ENCODE measurements around the gene RAB38.

Gene RAB38

DNA sequence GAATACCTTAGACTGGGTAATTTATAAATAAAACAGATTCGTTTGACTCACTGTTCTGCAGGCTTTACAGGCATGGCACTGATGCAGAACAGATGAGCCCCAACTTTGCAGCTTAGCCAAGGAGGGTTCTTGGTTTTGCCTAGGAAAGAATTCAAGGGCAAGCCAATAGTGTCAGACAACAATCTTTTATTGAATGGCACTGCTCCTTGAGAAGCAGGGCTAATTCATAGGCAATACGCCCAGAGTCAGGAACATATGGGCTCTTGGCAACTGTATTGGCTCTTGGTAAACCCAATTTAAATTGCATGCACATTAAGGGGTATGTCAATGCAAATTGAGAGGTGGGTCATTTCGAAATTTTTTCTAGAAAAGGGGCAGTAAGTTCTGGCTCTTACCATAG lies 87.9 kb downstream of the RAB38 start:
- TF ChIP-seq, protein P1, sequence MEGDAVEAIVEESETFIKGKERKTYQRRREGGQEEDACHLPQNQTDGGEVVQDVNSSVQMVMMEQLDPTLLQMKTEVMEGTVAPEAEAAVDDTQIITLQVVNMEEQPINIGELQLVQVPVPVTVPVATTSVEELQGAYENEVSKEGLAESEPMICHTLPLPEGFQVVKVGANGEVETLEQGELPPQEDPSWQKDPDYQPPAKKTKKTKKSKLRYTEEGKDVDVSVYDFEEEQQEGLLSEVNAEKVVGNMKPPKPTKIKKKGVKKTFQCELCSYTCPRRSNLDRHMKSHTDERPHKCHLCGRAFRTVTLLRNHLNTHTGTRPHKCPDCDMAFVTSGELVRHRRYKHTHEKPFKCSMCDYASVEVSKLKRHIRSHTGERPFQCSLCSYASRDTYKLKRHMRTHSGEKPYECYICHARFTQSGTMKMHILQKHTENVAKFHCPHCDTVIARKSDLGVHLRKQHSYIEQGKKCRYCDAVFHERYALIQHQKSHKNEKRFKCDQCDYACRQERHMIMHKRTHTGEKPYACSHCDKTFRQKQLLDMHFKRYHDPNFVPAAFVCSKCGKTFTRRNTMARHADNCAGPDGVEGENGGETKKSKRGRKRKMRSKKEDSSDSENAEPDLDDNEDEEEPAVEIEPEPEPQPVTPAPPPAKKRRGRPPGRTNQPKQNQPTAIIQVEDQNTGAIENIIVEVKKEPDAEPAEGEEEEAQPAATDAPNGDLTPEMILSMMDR (IDR thresholded peaks at IDR 0.05): no peak
- TF ChIP-seq ZFX (IDR thresholded peaks at IDR 0.05; ENCODE audit: borderline replicate concordance): no peak
- H3K27ac ChIP-seq: no peak overlapping the region

DNA sequence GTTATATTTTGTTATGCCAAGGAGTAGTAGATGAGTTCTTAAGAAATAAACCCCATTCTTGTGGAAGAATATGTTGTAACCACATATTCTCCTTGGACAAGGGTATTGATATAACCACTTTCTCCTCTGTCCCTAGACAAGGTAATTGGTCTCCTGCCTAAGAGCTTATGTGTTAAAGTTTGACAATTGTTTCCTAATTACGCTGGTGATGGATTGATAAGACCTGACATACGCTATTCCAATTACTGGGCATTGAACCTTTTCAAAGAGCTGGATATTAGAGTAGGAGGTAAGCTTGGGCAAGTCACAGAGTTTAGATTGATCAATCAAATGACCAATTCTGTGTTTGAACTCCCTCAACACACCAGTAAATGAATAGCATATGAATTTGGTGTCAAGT lies 88.9 kb downstream of the RAB38 start:
- TF ChIP-seq ZFX (IDR thresholded peaks at IDR 0.05; ENCODE audit: borderline replicate concordance): no peak
- TF ChIP-seq, protein P1 (IDR thresholded peaks at IDR 0.05): no peak
- H3K27ac ChIP-seq: no peak overlapping the region

DNA sequence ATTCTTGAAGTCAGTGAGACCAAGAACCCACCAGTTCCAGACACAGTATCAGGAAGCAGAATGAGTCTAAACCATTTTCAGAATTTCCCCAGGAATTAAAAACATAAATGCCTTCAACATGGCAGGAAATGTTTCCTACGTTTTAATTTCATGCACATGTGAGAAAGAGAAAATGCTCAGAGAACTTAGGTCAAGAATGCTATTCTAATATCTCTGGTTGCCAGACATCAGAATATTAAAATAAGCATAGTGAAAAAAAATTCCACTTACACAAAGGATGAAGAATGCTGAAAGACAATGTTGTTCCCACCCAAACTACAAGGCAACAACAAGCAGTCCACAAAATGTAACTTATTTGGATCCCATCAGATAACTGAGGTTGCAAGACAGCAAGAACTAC lies 104.8 kb downstream of the RAB38 start:
- H3K27ac ChIP-seq: no peak overlapping the region
- no peak for TF ChIP-seq ZFX (IDR thresholded peaks at IDR 0.05; ENCODE audit: borderline replicate concordance)
- TF ChIP-seq, protein P1 (IDR thresholded peaks at IDR 0.05): no peak

DNA sequence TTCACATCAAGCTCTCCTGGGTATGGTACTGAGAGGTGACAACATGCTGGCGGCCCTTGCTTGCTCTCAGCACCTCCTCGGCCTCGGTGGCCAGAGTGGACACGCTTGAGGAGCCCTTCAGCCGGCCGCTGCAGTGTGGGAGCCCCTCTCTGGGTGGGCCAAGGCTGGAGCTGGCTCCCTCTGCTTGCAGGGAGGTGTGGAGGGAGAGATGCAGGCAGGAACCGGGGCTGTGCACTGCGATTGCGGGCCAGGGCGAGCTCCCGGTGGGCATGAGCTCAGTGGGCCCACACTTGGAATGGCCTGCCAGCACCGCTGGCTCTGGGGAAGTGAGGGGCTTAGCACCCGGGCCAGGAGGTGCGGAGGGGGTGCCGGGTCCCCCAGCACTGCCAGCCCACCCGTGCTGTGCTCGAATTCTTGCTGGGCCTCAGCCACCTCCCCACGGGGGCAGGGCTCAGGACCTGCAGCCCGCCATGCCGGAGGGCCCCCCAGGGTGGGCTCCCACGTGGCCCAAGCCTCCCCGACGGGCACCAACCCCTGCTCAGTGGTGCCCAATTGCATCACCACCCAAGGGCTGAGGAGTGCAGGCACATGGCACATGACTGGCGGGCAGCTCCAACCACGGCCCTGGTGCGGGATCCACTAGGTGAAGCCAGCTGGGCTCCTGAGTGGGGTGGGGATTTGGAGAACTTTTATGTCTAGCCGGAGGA lies 106.2 kb downstream of the RAB38 start:
- TF ChIP-seq, protein P1 (IDR thresholded peaks at IDR 0.05): no peak
- no peak for TF ChIP-seq ZFX (IDR thresholded peaks at IDR 0.05; ENCODE audit: borderline replicate concordance)
- H3K27ac ChIP-seq: no peak overlapping the region

DNA sequence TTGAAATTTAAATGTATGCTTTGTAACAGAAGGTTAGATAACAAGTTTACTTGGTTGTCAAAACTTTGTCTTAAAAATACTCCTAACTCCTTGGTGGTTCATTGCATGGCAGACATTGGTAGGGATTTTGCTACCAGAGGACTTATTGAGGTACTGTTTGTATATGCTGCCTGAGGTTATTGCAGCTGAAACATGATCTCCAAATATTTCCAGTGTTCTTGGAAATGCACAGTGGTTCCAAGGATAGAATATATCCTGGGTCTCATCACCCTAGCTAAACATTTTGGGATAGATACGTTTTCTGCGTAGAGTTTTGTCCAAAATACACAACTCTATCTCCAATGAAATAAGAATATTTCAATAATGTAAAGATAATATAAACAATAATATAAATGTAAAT lies 109.2 kb downstream of the RAB38 start:
- H3K27ac ChIP-seq: no peak overlapping the region
- no peak for TF ChIP-seq ZFX (IDR thresholded peaks at IDR 0.05; ENCODE audit: borderline replicate concordance)
- TF ChIP-seq, protein P1 (IDR thresholded peaks at IDR 0.05): no peak

DNA sequence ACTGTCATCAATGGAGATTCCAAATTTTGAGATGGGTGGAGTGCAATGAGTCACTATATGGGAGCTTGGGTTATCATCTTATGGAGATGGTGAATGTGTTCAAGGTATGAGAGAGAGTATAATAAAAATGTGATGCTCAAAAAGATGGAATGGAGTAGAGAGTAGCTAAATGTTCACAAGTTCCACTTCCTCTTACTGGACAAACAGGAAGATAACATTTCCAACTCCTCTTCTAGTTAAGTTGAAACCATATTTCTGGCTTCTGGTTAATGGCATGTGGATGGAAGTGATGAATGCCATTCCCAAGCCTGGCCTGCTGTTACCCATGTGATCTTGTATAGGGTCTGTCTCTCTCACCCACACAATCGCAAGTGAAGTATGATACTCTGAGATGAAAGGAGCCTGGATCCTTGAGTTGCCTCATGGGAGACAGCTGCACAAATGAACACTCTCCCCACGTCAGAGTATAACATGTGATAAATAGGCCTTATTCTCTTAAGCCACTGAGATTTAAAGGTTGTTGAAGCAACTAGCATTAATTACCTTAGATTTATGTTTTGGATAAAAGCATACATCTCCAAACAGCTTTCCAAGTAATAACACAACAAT lies 111.0 kb downstream of the RAB38 start:
- no peak overlapping the region for H3K27ac ChIP-seq
- no peak for TF ChIP-seq ZFX (IDR thresholded peaks at IDR 0.05; ENCODE audit: borderline replicate concordance)
- TF ChIP-seq, protein P1 (IDR thresholded peaks at IDR 0.05): no peak
